Liver (tissue), 9 donors: Measurements from ENCODE around the gene EPPIN. TPM values are rescaled to one million over a fixed set of nuclear protein-coding genes. Genes with fewer than 3 reads are reported as not detected.

Experiments used
- DNase-seq: peaks from one replicate; pipeline ENCODE4 v3.0.0-alpha.2; 2017; ENCODE audit warnings: low spot score
- H3K27ac ChIP-seq, 2 donors: one replicate each; pipeline ENCODE4 v1.7.0; 2013; ENCODE audit warnings: inconsistent platforms in 2 of 2, low read length in 2 of 2, control low read depth in 1 of 2, low read depth in 1 of 2, mild to moderate bottlenecking in 1 of 2
- H3K27me3 ChIP-seq, 4 donors: one replicate each; pipeline versions ENCODE4 v1.6.1 to v1.7.0; 2013; ENCODE audit warnings: low read length in 3 of 4, inconsistent platforms in 1 of 4, mild to moderate bottlenecking in 1 of 4, moderate library complexity in 1 of 4; ENCODE audit not compliant: control insufficient read depth in 4 of 4, insufficient read depth in 4 of 4
- H3K36me3 ChIP-seq, 4 donors: one replicate each; pipeline versions ENCODE4 v1.6.1 to v1.7.0; 2013; ENCODE audit warnings: low read length in 3 of 4, mild to moderate bottlenecking in 3 of 4, low read depth in 1 of 4, moderate library complexity in 1 of 4; ENCODE audit not compliant: control insufficient read depth in 4 of 4, insufficient read depth in 3 of 4
- H3K4me1 ChIP-seq, 4 donors: one replicate each; pipeline versions ENCODE4 v1.6.1 to v1.7.0; 2013; ENCODE audit warnings: low read length in 3 of 4, mild to moderate bottlenecking in 3 of 4, moderate library complexity in 1 of 4; ENCODE audit not compliant: control insufficient read depth in 4 of 4, insufficient read depth in 4 of 4
- H3K4me3 ChIP-seq, 3 donors: one replicate each; pipeline versions ENCODE4 v1.6.1 to v1.7.0; 2013; ENCODE audit warnings: low read length in 3 of 3, control low read depth in 1 of 3, low read depth in 1 of 3, mild to moderate bottlenecking in 1 of 3
- H3K9ac ChIP-seq, 2 donors: one replicate each; pipeline ENCODE4 v1.7.0; 2013; ENCODE audit warnings: low read length in 2 of 2, mild to moderate bottlenecking in 2 of 2, moderate library complexity in 2 of 2, control low read depth in 1 of 2, low read depth in 1 of 2
- H3K9me3 ChIP-seq, 4 donors: one replicate each; pipeline versions ENCODE4 v1.6.1 to v1.7.0; 2013; ENCODE audit warnings: low read length in 3 of 4; ENCODE audit not compliant: control insufficient read depth in 4 of 4
- ATF3 ChIP-seq: IDR thresholded peaks from 2 replicates; pipeline ENCODE4 v1.6.1; 2016; ENCODE audit warnings: antibody characterized with exemption
- CTCF ChIP-seq: fragments of 150-350 bp; IDR thresholded peaks from 2 replicates; pipeline ENCODE4 v1.5.1; 2017; ENCODE audit warnings: improper control_type of control experiment, low read depth, low read length; ENCODE audit not compliant: missing input control
- FOXA1 ChIP-seq: IDR thresholded peaks from 2 replicates; pipeline ENCODE4 v1.6.1; 2016; ENCODE audit warnings: antibody characterized with exemption
- GABPA ChIP-seq, 2 donors: IDR thresholded peaks in 1 of 2; conservative IDR thresholded peaks in 1 of 2; 2 replicates each; pipeline ENCODE4 v1.6.1; 2016; ENCODE audit warnings: antibody characterized with exemption in 2 of 2, mild to moderate bottlenecking in 1 of 2, moderate library complexity in 1 of 2
- HNF4G ChIP-seq: IDR thresholded peaks from 2 replicates; pipeline ENCODE4 v1.6.1; 2016; ENCODE audit warnings: antibody characterized with exemption
- JUND ChIP-seq, 2 donors: IDR thresholded peaks; 2 replicates each; pipeline ENCODE4 v1.6.1; 2016; ENCODE audit warnings: antibody characterized with exemption in 2 of 2
- MAX ChIP-seq: IDR thresholded peaks from 2 replicates; pipeline ENCODE4 v1.6.1; 2016; ENCODE audit warnings: antibody characterized with exemption
- NR2F2 ChIP-seq: IDR thresholded peaks from 2 replicates; pipeline ENCODE4 v1.6.1; 2016; ENCODE audit warnings: antibody characterized with exemption
- RAD21 ChIP-seq, 2 donors: IDR thresholded peaks; 2 replicates each; pipeline ENCODE4 v1.6.1; 2016; ENCODE audit warnings: antibody characterized with exemption in 2 of 2, mild to moderate bottlenecking in 2 of 2
- REST ChIP-seq: IDR thresholded peaks from 2 replicates; pipeline ENCODE4 v1.6.1; 2016; ENCODE audit warnings: antibody characterized with exemption, mild to moderate bottlenecking
- SP1 ChIP-seq: IDR thresholded peaks from 2 replicates; pipeline ENCODE4 v1.6.1; 2018; ENCODE audit warnings: antibody characterized with exemption, mild to moderate bottlenecking
- YY1 ChIP-seq: IDR thresholded peaks from 2 replicates; pipeline ENCODE4 v1.6.1; 2016; ENCODE audit warnings: antibody characterized with exemption, mild to moderate bottlenecking
- ZBTB33 ChIP-seq: IDR thresholded peaks from 2 replicates; pipeline ENCODE4 v1.6.1; 2016; ENCODE audit warnings: antibody characterized with exemption
- WGBS: extraction: QIAGEN DNeasy Blood & Tissue Kit; methylation state at CpG from one replicate; pipeline ENCODE4 v1.1.7; 2013; 5-methylcytosine and 5-hydroxymethylcytosine counted together
- polyA plus RNA-seq, 2 donors: library from polyadenylated mRNA; stranded (reverse) in 1 of 2; unstranded in 1 of 2; fragments of 200-250 nt in 1 of 2; fragments of >200 nt in 1 of 2; fragmentation: Nextera tagmentation in 1 of 2; extraction: Ambion mirVana in 1 of 2; gene quantifications; one replicate each; pipeline versions ENCODE4 v1.2.1 to v1.2.3, GENCODE V29; 2013 to 2015
- total RNA-seq, 2 donors: library from RNA; depleted of rRNA; stranded (reverse); fragments of >200 nt; gene quantifications; one replicate each; pipeline ENCODE4 v1.2.3, GENCODE V29; 2014
- donor health status: healthy.
- donor health status: healthy.
- donor health status: healthy.
- donor health status: healthy.
- donor health status: healthy.

The EPPIN gene
- total and polyA plus RNA-seq, 4 donors, result not detected

- Histone ChIP-seq H3K36me3 (no peaks in the 10 kb centered on the region), H3K4me1 (peaks cover 0 to 3% (median 0%) of the 10 kb centered on the region in 4 donors), H3K4me3 (no peak overlapping the region), H3K27ac (no peak overlapping the region), H3K9me3 (no peaks in the 10 kb centered on the region), H3K9ac (no peak overlapping the region), H3K27me3 (peaks cover 0 to 6% (median under 1%) of the 10 kb centered on the region in 4 donors)
- TF ChIP-seq JUND (IDR thresholded peaks at IDR 0.05) (no peak), GABPA (IDR thresholded peaks at IDR 0.05 in 1 of 2, conservative IDR thresholded peaks at IDR 0.05 in 1 of 2) (no peak), CTCF (no peak), HNF4G (no peak), ATF3 (no peak), SP1 (no peak), RAD21 (IDR thresholded peaks at IDR 0.05) (no peak), ZBTB33 (no peak), YY1 (no peak), REST (no peak)
- 48% methylated on average over 1 of the region's 1 CpG for WGBS
- no peak for DNase-seq
Measured at GRCh38 chr20:45502561-45502960, 44.6 kb downstream of the EPPIN start.

GRCh38 chr20:45501600-45501999 lies 45.6 kb downstream of the EPPIN start:
- peaks cover 0 to 3% (median 0%) of the 10 kb centered on the region in 4 donors for H3K4me1 ChIP-seq
- no peak overlapping the region for H3K27ac ChIP-seq
- DNase-seq, result no peak
- no peak overlapping the region for H3K9ac ChIP-seq
- WGBS, result 69% methylated on average over 1 of the region's 1 CpG
- H3K9me3 ChIP-seq, result no peaks in the 10 kb centered on the region
- no peaks in the 10 kb centered on the region for H3K36me3 ChIP-seq
- H3K4me3 ChIP-seq, result no peak overlapping the region
- H3K27me3 ChIP-seq, result peaks cover 0 to 6% (median under 1%) of the 10 kb centered on the region in 4 donors
- TF ChIP-seq CTCF (no peak), REST (no peak), FOXA1 (no peak), HNF4G (no peak), ATF3 (no peak), NR2F2 (no peak), YY1 (no peak), ZBTB33 (no peak), JUND (IDR thresholded peaks at IDR 0.05) (no peak), SP1 (no peak), GABPA (IDR thresholded peaks at IDR 0.05 in 1 of 2, conservative IDR thresholded peaks at IDR 0.05 in 1 of 2) (no peak), MAX (no peak)
